ENCODE results near the gene PARVB. TPM values are rescaled to one million over a fixed set of nuclear protein-coding genes. Genes with fewer than 3 reads are reported as not detected.
"Not testable (repeated sequence)": the region's sequence is repeated elsewhere in the genome, so short reads cannot be mapped to it uniquely, and the experiment has no call there.

PARVB gene
- total and polyA plus RNA-seq, 2 experiments from 2014 or later: 10.2 to 11.2 TPM

DNA sequence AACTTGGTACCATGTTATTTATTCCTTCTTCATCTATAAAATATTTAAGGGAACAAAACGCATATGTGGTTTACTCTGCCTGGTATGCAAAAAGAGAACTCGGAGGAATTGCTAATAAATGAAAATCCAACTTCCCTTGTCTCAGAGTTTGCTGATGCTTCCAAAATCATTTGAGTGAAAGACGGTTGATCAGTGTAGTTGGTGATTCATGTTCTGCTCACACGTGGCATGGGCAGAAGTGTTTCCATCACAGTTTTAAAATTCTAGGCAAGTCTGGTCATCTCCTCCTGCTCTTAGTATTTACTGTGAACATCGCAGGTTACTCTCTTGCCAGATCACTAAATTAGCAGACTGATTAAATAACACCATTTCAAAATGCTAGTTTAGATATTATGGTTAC is 11.9 kb upstream of the PARVB start:
- Histone ChIP-seq H3K4me1 (ENCODE audit: insufficient read depth) (no peaks in the 10 kb centered on the region), H3K27me3 (no peaks in the 10 kb centered on the region), H3K79me2 (no peaks in the 10 kb centered on the region), H3K9me3 (ENCODE audit: low read depth) (no peaks in the 10 kb centered on the region), H3K4me3 (no peak overlapping the region), H2AFZ (no peak overlapping the region), H3K27ac (no peak overlapping the region), H3K4me2 (no peak overlapping the region), H4K20me1 (ENCODE audit: insufficient read depth, poor library complexity, severe bottlenecking) (no peaks in the 10 kb centered on the region), H3K9me2 (replicated peaks; ENCODE audit: insufficient read depth) (no peaks in the 10 kb centered on the region), H3K36me3 (replicated peaks; ENCODE audit: insufficient read depth, low read depth) (no peaks in the 10 kb centered on the region)
- TF ChIP-seq EZH2phosphoT487 (IDR thresholded peaks at IDR 0.05; ENCODE audit: low read depth, severe bottlenecking, unreplicated experiment) (no peak), CTCF (IDR thresholded peaks at IDR 0.05; ENCODE audit: poor library complexity) (no peak), EZH2 (IDR thresholded peaks at IDR 0.05; ENCODE audit: borderline replicate concordance) (no peak)
- 90% methylated on average over 5 of the region's 5 CpGs for WGBS (ENCODE audit: low lambda C conversion rate, missing lambda C conversion rate)
- no peak for DNase-seq (ENCODE audit: low spot score)

DNA sequence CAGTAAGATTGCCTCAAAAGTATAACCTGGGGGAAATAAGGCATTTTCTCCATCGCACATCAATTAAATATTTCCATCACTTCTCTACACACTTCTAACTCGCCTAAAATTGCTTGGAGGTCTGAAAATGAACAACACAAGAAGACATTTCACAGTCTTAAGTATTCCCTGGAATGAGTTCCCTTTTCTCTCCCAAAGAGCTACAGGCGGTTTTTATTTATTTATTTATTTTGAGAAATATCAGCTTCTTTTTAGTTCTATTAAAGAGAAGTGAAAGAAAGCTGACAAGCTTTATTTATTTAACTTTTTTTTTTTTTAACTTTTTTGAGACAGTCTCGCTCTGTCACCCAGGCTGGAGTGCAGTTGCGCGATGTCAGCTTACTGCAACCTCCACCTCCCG is 11.5 kb upstream of the PARVB start:
- Histone ChIP-seq H2AFZ (no peak overlapping the region), H3K79me2 (no peaks in the 10 kb centered on the region), H3K9me2 (replicated peaks; ENCODE audit: insufficient read depth) (no peaks in the 10 kb centered on the region), H3K4me1 (ENCODE audit: insufficient read depth) (no peaks in the 10 kb centered on the region), H3K36me3 (replicated peaks; ENCODE audit: insufficient read depth, low read depth) (no peaks in the 10 kb centered on the region), H3K4me3 (no peak overlapping the region), H3K27me3 (no peaks in the 10 kb centered on the region), H4K20me1 (ENCODE audit: insufficient read depth, poor library complexity, severe bottlenecking) (no peaks in the 10 kb centered on the region), H3K27ac (no peak overlapping the region), H3K9me3 (ENCODE audit: low read depth) (no peaks in the 10 kb centered on the region), H3K4me2 (no peak overlapping the region)
- no peak for DNase-seq (ENCODE audit: low spot score)
- TF ChIP-seq EZH2phosphoT487 (IDR thresholded peaks at IDR 0.05; ENCODE audit: low read depth, severe bottlenecking, unreplicated experiment): no peak
- no peak for TF ChIP-seq CTCF (IDR thresholded peaks at IDR 0.05; ENCODE audit: poor library complexity)
- TF ChIP-seq EZH2 (IDR thresholded peaks at IDR 0.05; ENCODE audit: borderline replicate concordance): no peak
- WGBS (ENCODE audit: low lambda C conversion rate, missing lambda C conversion rate): 97% methylated on average over 7 of the region's 7 CpGs

DNA sequence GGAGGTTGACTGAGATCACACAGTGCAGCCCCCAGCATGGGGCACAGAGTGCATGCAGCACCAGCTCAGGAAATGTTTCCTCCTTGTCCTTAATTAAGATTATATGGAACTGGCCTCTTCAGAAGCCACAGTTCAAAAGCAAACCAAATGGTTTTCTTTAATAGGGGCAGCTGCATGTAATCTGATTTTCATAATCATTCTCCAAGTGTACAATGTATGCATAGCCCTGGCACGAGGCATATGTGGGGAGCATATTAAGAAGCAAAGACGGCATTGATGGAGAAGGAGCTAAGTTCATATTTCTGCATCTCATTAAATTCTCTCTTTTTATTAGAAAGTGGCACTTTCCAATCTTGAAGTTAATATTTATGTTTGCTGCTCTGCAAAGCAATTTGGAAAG is 9.9 kb upstream of the PARVB start:
- Histone ChIP-seq H3K4me3 (no peak overlapping the region), H3K27me3 (no peaks in the 10 kb centered on the region), H4K20me1 (ENCODE audit: insufficient read depth, poor library complexity, severe bottlenecking) (no peaks in the 10 kb centered on the region), H3K9me2 (replicated peaks; ENCODE audit: insufficient read depth) (no peaks in the 10 kb centered on the region), H3K27ac (no peak overlapping the region), H3K36me3 (replicated peaks; ENCODE audit: insufficient read depth, low read depth) (no peaks in the 10 kb centered on the region), H3K79me2 (no peaks in the 10 kb centered on the region), H3K4me1 (ENCODE audit: insufficient read depth) (no peaks in the 10 kb centered on the region), H3K9me3 (ENCODE audit: low read depth) (no peaks in the 10 kb centered on the region), H3K4me2 (no peak overlapping the region), H2AFZ (no peak overlapping the region)
- WGBS (ENCODE audit: low lambda C conversion rate, missing lambda C conversion rate): 56% methylated on average over 2 of the region's 2 CpGs
- DNase-seq (ENCODE audit: low spot score): no peak
- TF ChIP-seq EZH2phosphoT487 (IDR thresholded peaks at IDR 0.05; ENCODE audit: low read depth, severe bottlenecking, unreplicated experiment): no peak
- TF ChIP-seq EZH2 (IDR thresholded peaks at IDR 0.05; ENCODE audit: borderline replicate concordance): no peak
- TF ChIP-seq CTCF (IDR thresholded peaks at IDR 0.05; ENCODE audit: poor library complexity): no peak

- H3K27me3 ChIP-seq; H3K4me3 ChIP-seq; DNase-seq (ENCODE audit: low spot score); H3K9me2 ChIP-seq (replicated peaks; ENCODE audit: insufficient read depth); H3K4me1 ChIP-seq (ENCODE audit: insufficient read depth); H3K79me2 ChIP-seq; H3K4me2 ChIP-seq; H4K20me1 ChIP-seq (ENCODE audit: insufficient read depth, poor library complexity, severe bottlenecking); H2AFZ ChIP-seq; H3K27ac ChIP-seq; H3K36me3 ChIP-seq (replicated peaks; ENCODE audit: insufficient read depth, low read depth); H3K9me3 ChIP-seq (ENCODE audit: low read depth): not testable (repeated sequence)
- 95% methylated on average over 3 of the region's 3 CpGs for WGBS (ENCODE audit: low lambda C conversion rate, missing lambda C conversion rate)
Observed at GRCh38 chr22:44016586-44016985, 7.5 kb upstream of the PARVB start.
